ENCODE measurements around the gene ABLIM3.

DNA sequence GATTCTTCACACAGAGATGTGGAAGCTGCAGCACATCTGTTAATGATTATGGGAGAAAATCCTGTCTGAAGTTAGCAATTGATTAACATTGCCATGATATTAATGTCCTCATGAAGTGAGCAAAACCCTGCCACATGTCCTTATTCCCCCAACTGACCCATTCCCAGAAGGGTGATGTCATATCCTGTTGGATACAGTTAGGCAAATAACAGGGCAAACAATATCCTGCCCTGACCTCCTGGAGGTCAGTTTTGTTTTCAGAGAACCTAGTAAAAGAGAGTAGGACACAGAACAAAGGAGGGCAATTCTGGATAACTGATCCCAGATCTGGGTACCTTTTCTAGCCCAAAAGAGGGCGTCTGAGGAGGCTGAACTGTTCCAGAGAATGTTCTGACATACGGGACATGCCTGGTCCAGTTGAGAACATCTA is 11.0 kb downstream of the ABLIM3 start:
- no peak for TF ChIP-seq CTCF (IDR thresholded peaks at IDR 0.05; ENCODE audit: insufficient read depth, low read length)
- TF ChIP-seq REST (IDR thresholded peaks at IDR 0.05; ENCODE audit: insufficient replicate concordance, low read depth), result no peak
